Measurements from ENCODE around the gene FAM13A.

GRCh38 chr4:88802138-88802537 is 254.8 kb downstream of the FAM13A start:
- TF ChIP-seq ZNF76 (CRISPR knock-in tag; IDR thresholded peaks at IDR 0.05; ENCODE audit: borderline replicate concordance) (no peak), MEF2A (IDR thresholded peaks at IDR 0.05; ENCODE audit: control insufficient read depth, low read depth, low read length) (no peak), E2F1 (CRISPR knock-in tag; IDR thresholded peaks at IDR 0.05) (no peak), ZNF586 (CRISPR knock-in tag; conservative IDR thresholded peaks at IDR 0.05) (no peak), HMGXB4 (CRISPR knock-in tag; IDR thresholded peaks at IDR 0.05) (no peak), GABPB1 (CRISPR knock-in tag; IDR thresholded peaks at IDR 0.05) (no peak), ZNF592 (IDR thresholded peaks at IDR 0.05) (no peak), NR1H2 (CRISPR knock-in tag; IDR thresholded peaks at IDR 0.05) (no peak), XRCC4 (IDR thresholded peaks at IDR 0.05; ENCODE audit: extremely low read depth, insufficient read depth, insufficient read length) (no peak), CTCF (IDR thresholded peaks at IDR 0.05 in 2 of 3, conservative IDR thresholded peaks at IDR 0.05 in 1 of 3; ENCODE audit: insufficient read depth in 2 of 3, low read depth in 1 of 3, low read length in 3 of 3) (0 out of 6 replicates have a peak, but pooled peaks of 1 of the 3 experiments have one; percentile 4), CHD2 (IDR thresholded peaks at IDR 0.05; ENCODE audit: low read depth, low read length) (no peak), ADNP (tag; IDR thresholded peaks at IDR 0.05) (no peak), POLR2A (conservative IDR thresholded peaks at IDR 0.05) (no peak)

Data from K562 (cell line).